Measurements from ENCODE around the gene NUP107. TPM values are rescaled to one million over a fixed set of nuclear protein-coding genes. Genes with fewer than 3 reads are reported as not detected.

NUP107 gene
- total RNA-seq, 1 experiment from 2014 or later, result 106 TPM

DNA sequence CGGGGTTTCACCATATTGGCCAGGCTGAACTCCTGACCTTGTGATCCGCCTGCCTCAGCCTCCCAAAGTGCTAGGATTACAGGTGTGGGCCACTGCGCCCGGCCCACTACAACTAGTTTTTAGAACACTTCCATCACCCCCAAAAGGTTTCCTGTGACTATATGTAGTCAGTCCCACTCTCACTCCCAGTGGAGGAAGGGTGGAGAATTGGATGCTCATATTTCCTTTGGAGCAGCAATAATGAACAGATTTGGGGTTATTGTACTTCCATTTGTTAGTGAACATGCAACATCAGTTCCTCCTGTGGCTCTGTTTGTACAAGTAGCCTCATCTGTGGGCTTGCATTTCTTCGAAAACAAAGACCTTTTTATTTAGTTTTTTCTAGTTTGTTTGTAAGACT lies 40.3 kb upstream of the NUP107 start:
- peaks cover 6% of the 10 kb centered on the region; the same call in 1 of the 2 replicates for H4K20me1 ChIP-seq (ENCODE audit: low read length)

GRCh38 chr12:68647507-68647906 lies 39.3 kb upstream of the NUP107 start:
- ChIA-PET CTCF (interaction anchor here (0.6 kb wide), 1 partner anchor 10 kb away, joined by 5 read pairs; no protein-coding TSS in a partner anchor), POLR2A (ENCODE audit: unreplicated experiment) (no interaction called here)
- Histone ChIP-seq H3K27me3 (ENCODE audit: low read length) (no peaks in the 10 kb centered on the region), H3K27ac (ENCODE audit: low read length) (no peak overlapping the region), H3K36me3 (ENCODE audit: low read depth, low read length) (peaks cover 10% of the 10 kb centered on the region; the same call in 1 of the 2 replicates), H3K4me2 (ENCODE audit: low read length) (no peak overlapping the region), H3K4me3 (ENCODE audit: low read length) (no peak overlapping the region), H3K79me2 (ENCODE audit: low read length) (peaks cover 47% of the 10 kb centered on the region), H2AFZ (ENCODE audit: low read length) (no peak overlapping the region), H3K9me2 (replicated peaks; ENCODE audit: low read length) (no peaks in the 10 kb centered on the region), H4K20me1 (ENCODE audit: low read length) (0 out of 2 replicates have a peak, but pooled peaks cover 6% of the 10 kb centered on the region), H3F3A (ENCODE audit: low read length, unreplicated experiment) (no peaks in the 10 kb centered on the region), H3K9me3 (ENCODE audit: low read length) (no peaks in the 10 kb centered on the region), H3K4me1 (ENCODE audit: insufficient read depth, low read length) (no peaks in the 10 kb centered on the region), H3K9ac (ENCODE audit: low read length) (no peak overlapping the region)
- intact Hi-C loops (cut with micrococcal nuclease), result no loop called here
- BruUV-seq (replicated peaks), result no TSS peak
- DNase-seq, result no peak
- no peak for TF ChIP-seq EZH2phosphoT487 (IDR thresholded peaks at IDR 0.05; ENCODE audit: borderline replicate concordance, low read length)
- TF ChIP-seq, protein P1, sequence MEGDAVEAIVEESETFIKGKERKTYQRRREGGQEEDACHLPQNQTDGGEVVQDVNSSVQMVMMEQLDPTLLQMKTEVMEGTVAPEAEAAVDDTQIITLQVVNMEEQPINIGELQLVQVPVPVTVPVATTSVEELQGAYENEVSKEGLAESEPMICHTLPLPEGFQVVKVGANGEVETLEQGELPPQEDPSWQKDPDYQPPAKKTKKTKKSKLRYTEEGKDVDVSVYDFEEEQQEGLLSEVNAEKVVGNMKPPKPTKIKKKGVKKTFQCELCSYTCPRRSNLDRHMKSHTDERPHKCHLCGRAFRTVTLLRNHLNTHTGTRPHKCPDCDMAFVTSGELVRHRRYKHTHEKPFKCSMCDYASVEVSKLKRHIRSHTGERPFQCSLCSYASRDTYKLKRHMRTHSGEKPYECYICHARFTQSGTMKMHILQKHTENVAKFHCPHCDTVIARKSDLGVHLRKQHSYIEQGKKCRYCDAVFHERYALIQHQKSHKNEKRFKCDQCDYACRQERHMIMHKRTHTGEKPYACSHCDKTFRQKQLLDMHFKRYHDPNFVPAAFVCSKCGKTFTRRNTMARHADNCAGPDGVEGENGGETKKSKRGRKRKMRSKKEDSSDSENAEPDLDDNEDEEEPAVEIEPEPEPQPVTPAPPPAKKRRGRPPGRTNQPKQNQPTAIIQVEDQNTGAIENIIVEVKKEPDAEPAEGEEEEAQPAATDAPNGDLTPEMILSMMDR (conservative IDR thresholded peaks at IDR 0.05; ENCODE audit: low read depth, low read length), result no peak
- TF ChIP-seq EZH2 (IDR thresholded peaks at IDR 0.05; ENCODE audit: low read length, unreplicated experiment), result no peak
- ATAC-seq, result no peak

More for the DNA sequence above, 40.3 kb upstream of the NUP107 start:
- TF ChIP-seq EZH2phosphoT487 (IDR thresholded peaks at IDR 0.05; ENCODE audit: borderline replicate concordance, low read length) (no peak), EZH2 (IDR thresholded peaks at IDR 0.05; ENCODE audit: low read length, unreplicated experiment) (no peak)
- TF ChIP-seq, protein P1 (conservative IDR thresholded peaks at IDR 0.05; ENCODE audit: low read depth, low read length), result no peak
- ATAC-seq (no peak), DNase-seq (no peak)
- POLR2A ChIA-PET (ENCODE audit: unreplicated experiment), result no interaction called here
- no peak overlapping the region for H3K4me3 ChIP-seq (ENCODE audit: low read length)
- peaks cover 57% of the 10 kb centered on the region for H3K79me2 ChIP-seq (ENCODE audit: low read length)
- CTCF ChIA-PET, result no interaction called here
- H3K9ac ChIP-seq (ENCODE audit: low read length), result no peak overlapping the region
- no peak overlapping the region for H2AFZ ChIP-seq (ENCODE audit: low read length)
- H3K27ac ChIP-seq (ENCODE audit: low read length), result no peak overlapping the region
- no peak overlapping the region for H3K4me2 ChIP-seq (ENCODE audit: low read length)
- H3K36me3 ChIP-seq (ENCODE audit: low read depth, low read length), result peaks cover 7% of the 10 kb centered on the region; the same call in 1 of the 2 replicates
- H3K9me3 ChIP-seq (ENCODE audit: low read length), result no peaks in the 10 kb centered on the region
- H3K9me2 ChIP-seq (replicated peaks; ENCODE audit: low read length), result no peaks in the 10 kb centered on the region
- no peaks in the 10 kb centered on the region for H3K27me3 ChIP-seq (ENCODE audit: low read length)
- H3K4me1 ChIP-seq (ENCODE audit: insufficient read depth, low read length), result no peaks in the 10 kb centered on the region
- no TSS peak for BruUV-seq (replicated peaks)
- intact Hi-C loops (cut with micrococcal nuclease), result no loop called here
- no peaks in the 10 kb centered on the region for H3F3A ChIP-seq (ENCODE audit: low read length, unreplicated experiment)

DNA sequence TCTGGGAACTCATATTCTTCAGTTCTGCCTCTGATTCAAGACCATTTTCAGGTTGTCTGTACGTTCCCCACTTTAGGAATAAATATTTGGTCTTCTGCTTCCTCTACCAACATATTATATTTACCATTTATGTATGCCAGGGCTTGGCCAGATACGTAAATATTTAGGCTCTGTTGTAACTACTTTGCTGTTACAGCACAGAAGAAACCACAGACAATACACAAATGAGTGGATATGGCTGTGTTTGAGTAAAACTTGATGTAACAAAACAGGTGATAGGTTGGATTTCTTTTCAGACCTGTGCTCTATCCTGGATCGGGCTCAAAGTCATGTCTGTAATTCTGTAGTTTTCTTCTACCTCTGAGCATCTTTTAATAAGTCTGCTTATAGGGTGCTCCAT lies 38.6 kb upstream of the NUP107 start:
- H3K27me3 ChIP-seq (ENCODE audit: low read length), result no peaks in the 10 kb centered on the region
- H3F3A ChIP-seq (ENCODE audit: low read length, unreplicated experiment), result no peaks in the 10 kb centered on the region
- no peak overlapping the region for H3K27ac ChIP-seq (ENCODE audit: low read length)
- H3K9me2 ChIP-seq (replicated peaks; ENCODE audit: low read length), result no peaks in the 10 kb centered on the region
- DNase-seq, result no peak
- H3K9me3 ChIP-seq (ENCODE audit: low read length), result no peaks in the 10 kb centered on the region
- 0 out of 2 replicates have a peak, but pooled peaks cover 6% of the 10 kb centered on the region for H4K20me1 ChIP-seq (ENCODE audit: low read length)
- no TSS peak for BruUV-seq (replicated peaks)
- H3K4me3 ChIP-seq (ENCODE audit: low read length), result no peak overlapping the region
- POLR2A ChIA-PET (ENCODE audit: unreplicated experiment), result no interaction called here
- peaks cover 41% of the 10 kb centered on the region for H3K79me2 ChIP-seq (ENCODE audit: low read length)
- no peak overlapping the region for H2AFZ ChIP-seq (ENCODE audit: low read length)
- no peak overlapping the region for H3K4me2 ChIP-seq (ENCODE audit: low read length)
- no peaks in the 10 kb centered on the region for H3K4me1 ChIP-seq (ENCODE audit: insufficient read depth, low read length)
- no peak overlapping the region for H3K9ac ChIP-seq (ENCODE audit: low read length)
- TF ChIP-seq EZH2 (IDR thresholded peaks at IDR 0.05; ENCODE audit: low read length, unreplicated experiment), result no peak
- intact Hi-C loops (cut with micrococcal nuclease), result no loop called here
- H3K36me3 ChIP-seq (ENCODE audit: low read depth, low read length), result peaks cover 10% of the 10 kb centered on the region; the same call in 1 of the 2 replicates
- CTCF ChIA-PET, result interaction anchor here (0.6 kb wide), 1 partner anchor 11 kb away, joined by 5 read pairs; no protein-coding TSS in a partner anchor
- ATAC-seq, result no peak

Data from PC-3 (cell line).